DND-41 (cell line): Measurements from ENCODE around the gene GRID1.

ENCODE experiments used
- EZH2 ChIP-seq: IDR thresholded peaks from 3 replicates; pipeline ENCODE4 v1.6.1; 2012; ENCODE audit warnings: borderline replicate concordance, low read depth, mild to moderate bottlenecking, moderate library complexity, low read length, inconsistent platforms; ENCODE audit not compliant: severe bottlenecking
- TF ChIP-seq, protein P1 (sequence below): IDR thresholded peaks from 2 replicates; pipeline ENCODE4 v1.5.1; 2012; ENCODE audit warnings: borderline replicate concordance, low read length, moderate library complexity, mild to moderate bottlenecking; ENCODE audit not compliant: poor library complexity, severe bottlenecking; ENCODE audit errors: extremely low read depth

- TF ChIP-seq, protein P1, sequence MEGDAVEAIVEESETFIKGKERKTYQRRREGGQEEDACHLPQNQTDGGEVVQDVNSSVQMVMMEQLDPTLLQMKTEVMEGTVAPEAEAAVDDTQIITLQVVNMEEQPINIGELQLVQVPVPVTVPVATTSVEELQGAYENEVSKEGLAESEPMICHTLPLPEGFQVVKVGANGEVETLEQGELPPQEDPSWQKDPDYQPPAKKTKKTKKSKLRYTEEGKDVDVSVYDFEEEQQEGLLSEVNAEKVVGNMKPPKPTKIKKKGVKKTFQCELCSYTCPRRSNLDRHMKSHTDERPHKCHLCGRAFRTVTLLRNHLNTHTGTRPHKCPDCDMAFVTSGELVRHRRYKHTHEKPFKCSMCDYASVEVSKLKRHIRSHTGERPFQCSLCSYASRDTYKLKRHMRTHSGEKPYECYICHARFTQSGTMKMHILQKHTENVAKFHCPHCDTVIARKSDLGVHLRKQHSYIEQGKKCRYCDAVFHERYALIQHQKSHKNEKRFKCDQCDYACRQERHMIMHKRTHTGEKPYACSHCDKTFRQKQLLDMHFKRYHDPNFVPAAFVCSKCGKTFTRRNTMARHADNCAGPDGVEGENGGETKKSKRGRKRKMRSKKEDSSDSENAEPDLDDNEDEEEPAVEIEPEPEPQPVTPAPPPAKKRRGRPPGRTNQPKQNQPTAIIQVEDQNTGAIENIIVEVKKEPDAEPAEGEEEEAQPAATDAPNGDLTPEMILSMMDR, result no peak
- no peak for TF ChIP-seq EZH2
These were observed 365.1 kb downstream of the GRID1 start for GRCh38 chr10:86001521-86001920.
